GM23338 (cell line): ENCODE measurements around the gene CFDP1. TPM values are rescaled to one million over a fixed set of nuclear protein-coding genes. Genes with fewer than 3 reads are reported as not detected.

Source experiments
- ATAC-seq: fragments of 200-7000 bp; cut with Tn5 transposase; 3 replicates; pipeline ENCODE4 v1.9.1; 2020
- DNase-seq: peaks from one replicate; pipeline ENCODE4 v3.0.0-alpha.2; 2015; ENCODE audit warnings: low spot score
- H2AFZ ChIP-seq: fragments of 200-600 bp; sonication (generic); 2 replicates; pipeline ENCODE4 v1.8.0; 2016; ENCODE audit warnings: antibody characterized with exemption, mild to moderate bottlenecking, moderate library complexity
- H3F3A ChIP-seq: fragments of 200-600 bp; sonication (generic); replicated peaks from 2 replicates; pipeline ENCODE4 v1.8.0; 2017; ENCODE audit warnings: antibody characterized with exemption, mixed run types, low read depth
- H3K27ac ChIP-seq: fragments of 200-600 bp; sonication (generic); 2 replicates; pipeline ENCODE4 v1.6.1; 2016; ENCODE audit warnings: low read depth
- H3K27me3 ChIP-seq: fragments of 200-600 bp; sonication (generic); 2 replicates; pipeline ENCODE4 v1.8.0; 2016; ENCODE audit warnings: mild to moderate bottlenecking, mixed run types, moderate library complexity; ENCODE audit not compliant: insufficient read depth
- H3K36me3 ChIP-seq: fragments of 200-600 bp; sonication (generic); 2 replicates; pipeline ENCODE4 v1.8.0; 2016; ENCODE audit warnings: mild to moderate bottlenecking; ENCODE audit not compliant: insufficient read depth
- H3K4me1 ChIP-seq: fragments of 200-600 bp; sonication (generic); 2 replicates; pipeline ENCODE4 v1.8.0; 2016; ENCODE audit warnings: mild to moderate bottlenecking, moderate library complexity; ENCODE audit not compliant: insufficient read depth
- H3K4me2 ChIP-seq: fragments of 200-600 bp; sonication (generic); 2 replicates; pipeline ENCODE4 v1.7.1; 2017; ENCODE audit warnings: mixed run types
- H3K4me3 ChIP-seq: fragments of 200-600 bp; sonication (generic); 2 replicates; pipeline ENCODE4 v1.6.1; 2016; ENCODE audit warnings: mixed run types
- H3K79me2 ChIP-seq: fragments of 200-600 bp; sonication (generic); replicated peaks from 2 replicates; pipeline ENCODE4 v1.8.0; 2017; ENCODE audit warnings: mild to moderate bottlenecking; ENCODE audit not compliant: insufficient read depth
- H3K9me2 ChIP-seq: fragments of 200-600 bp; sonication (generic); 2 replicates; pipeline ENCODE4 v1.8.0; 2017; ENCODE audit not compliant: insufficient read depth
- H4K20me1 ChIP-seq: fragments of 200-600 bp; sonication (generic); replicated peaks from 2 replicates; pipeline ENCODE4 v1.8.0; 2017; ENCODE audit warnings: mild to moderate bottlenecking; ENCODE audit not compliant: insufficient read depth
- H3K27ac Mint-ChIP-seq: 2 replicates; pipeline ENCODE4 v1.8.0; 2020; ENCODE audit warnings: inconsistent platforms, mild to moderate bottlenecking, moderate library complexity, mixed read lengths
- H3K27me3 Mint-ChIP-seq: 3 replicates; pipeline ENCODE4 v1.8.0; 2022; ENCODE audit warnings: low read depth, mild to moderate bottlenecking, moderate library complexity, mixed read lengths, inconsistent platforms; ENCODE audit not compliant: insufficient read depth, poor library complexity
- H3K36me3 Mint-ChIP-seq: 3 replicates; pipeline ENCODE4 v1.8.0; 2021; ENCODE audit warnings: low read depth, mild to moderate bottlenecking, inconsistent platforms, moderate library complexity, mixed read lengths
- H3K4me1 Mint-ChIP-seq: 3 replicates; pipeline ENCODE4 v1.8.0; 2020; ENCODE audit warnings: mild to moderate bottlenecking, inconsistent platforms, mixed read lengths
- H3K4me3 Mint-ChIP-seq: 3 replicates; pipeline ENCODE4 v1.8.0; 2021; ENCODE audit warnings: moderate library complexity, mild to moderate bottlenecking, inconsistent platforms, mixed read lengths
- H3K9me3 Mint-ChIP-seq: 3 replicates; pipeline ENCODE4 v1.8.0; 2020; ENCODE audit warnings: moderate library complexity, mild to moderate bottlenecking, inconsistent platforms, mixed read lengths
- CREB1 ChIP-seq: fragments of 250-450 bp; sonication (Bioruptor Pico); IDR thresholded peaks from 2 replicates; pipeline ENCODE4 v1.5.0; 2020; ENCODE audit warnings: low read depth, mild to moderate bottlenecking, moderate library complexity
- CTCF ChIP-seq, 2 experiments: fragments of 200-600 bp in 1 of 2; sonication (generic) in 1 of 2; conservative IDR thresholded peaks; 2 replicates each; pipeline versions ENCODE4 v1.5.1 to v1.6.1; 2016 to 2017; ENCODE audit warnings: antibody characterized with exemption in 2 of 2, low read depth in 2 of 2, mild to moderate bottlenecking in 2 of 2, moderate library complexity in 1 of 2
- ETS1 ChIP-seq: IDR thresholded peaks from 2 replicates; pipeline ENCODE4 v1.6.1; 2016; ENCODE audit warnings: antibody characterized with exemption
- EZH2 ChIP-seq: fragments of 200-600 bp; sonication (generic); IDR thresholded peaks from one replicate; pipeline ENCODE4 v1.8.0; 2017; ENCODE audit warnings: antibody characterized with exemption, mild to moderate bottlenecking, low read depth; ENCODE audit not compliant: unreplicated experiment
- EZH2phosphoT487 ChIP-seq: fragments of 200-600 bp; sonication (generic); IDR thresholded peaks from one replicate; pipeline ENCODE4 v1.8.1; 2018; ENCODE audit warnings: antibody characterized with exemption; ENCODE audit not compliant: unreplicated experiment
- JUNB ChIP-seq: IDR thresholded peaks from one replicate; pipeline ENCODE4 v1.6.1; 2016; ENCODE audit warnings: antibody characterized with exemption; ENCODE audit not compliant: unreplicated experiment
- NANOG ChIP-seq: IDR thresholded peaks from 2 replicates; pipeline ENCODE4 v1.6.1; 2016; ENCODE audit warnings: antibody characterized with exemption, borderline replicate concordance
- POLR2AphosphoS5 ChIP-seq: IDR thresholded peaks from 2 replicates; pipeline ENCODE4 v1.6.1; 2016; ENCODE audit warnings: antibody characterized with exemption, low read depth
- REST ChIP-seq: IDR thresholded peaks from one replicate; pipeline ENCODE4 v1.6.1; 2018; ENCODE audit warnings: antibody characterized with exemption; ENCODE audit not compliant: unreplicated experiment
- STAT1 ChIP-seq: IDR thresholded peaks from one replicate; pipeline ENCODE4 v1.6.1; 2016; ENCODE audit warnings: antibody characterized with exemption; ENCODE audit not compliant: unreplicated experiment
- ZNF114 ChIP-seq: fragments of 250-450 bp; sonication (Bioruptor Pico); IDR thresholded peaks from 2 replicates; pipeline ENCODE4 v1.5.0; 2020; ENCODE audit warnings: mild to moderate bottlenecking, moderate library complexity
- ZNF331 ChIP-seq: fragments of 250-450 bp; sonication (Bioruptor Pico); IDR thresholded peaks from 2 replicates; pipeline ENCODE4 v1.5.0; 2020; ENCODE audit warnings: low read depth, mild to moderate bottlenecking, moderate library complexity
- polyA plus RNA-seq: library from polyadenylated mRNA; unstranded; fragments of >200 nt; fragmentation: Nextera tagmentation; extraction: Ambion mirVana; gene quantifications from 2 replicates; pipeline ENCODE4 v1.2.1, GENCODE V29; 2016
- total RNA-seq: library from RNA; depleted of rRNA; stranded (reverse); fragments of >200 nt; shearing (Covaris generic); gene quantifications from 2 replicates; pipeline ENCODE4 v1.2.3, GENCODE V29; 2014

The CFDP1 gene
- total and polyA plus RNA-seq, 2 experiments from 2014 or later, result 89.9 to 224 TPM

- H3F3A ChIP-seq, result no peaks in the 10 kb centered on the region
- Mint-ChIP-seq H3K9me3 (no peaks in the 10 kb centered on the region; the same call in 2 of the 3 replicates), H3K27me3 (peaks cover 15% of the 10 kb centered on the region), H3K36me3 (peaks cover 35% of the 10 kb centered on the region), H3K4me3 (no peak overlapping the region), H3K4me1 (peaks cover 9% of the 10 kb centered on the region), H3K27ac (no peak overlapping the region)
- TF ChIP-seq ZNF114 (no peak), POLR2AphosphoS5 (no peak), EZH2 (no peak), JUNB (no peak), ETS1 (no peak), NANOG (no peak), REST (no peak), ZNF331 (CRISPR knock-in tag) (no peak), EZH2phosphoT487 (no peak)
- H3K9me2 ChIP-seq, result no peaks in the 10 kb centered on the region; the same call in 1 of the 2 replicates
- no peak overlapping the region for H3K27ac ChIP-seq
- no peaks in the 10 kb centered on the region for H3K36me3 ChIP-seq
- ATAC-seq, result no peak
- no peaks in the 10 kb centered on the region for H3K79me2 ChIP-seq
- H4K20me1 ChIP-seq, result no peaks in the 10 kb centered on the region; the same call in 1 of the 2 replicates
- H3K4me3 ChIP-seq, result no peak overlapping the region
- H3K27me3 ChIP-seq, result no peaks in the 10 kb centered on the region
- H3K4me1 ChIP-seq, result no peaks in the 10 kb centered on the region
- H2AFZ ChIP-seq, result no peak overlapping the region
- no peak for DNase-seq
- H3K4me2 ChIP-seq, result no peak overlapping the region
These were observed 43.5 kb upstream of the CFDP1 start for GRCh38 chr16:75476817-75477216.

- no peaks in the 10 kb centered on the region; the same call in 1 of the 2 replicates for H4K20me1 ChIP-seq
- no peaks in the 10 kb centered on the region for H3F3A ChIP-seq
- peaks cover 12% of the 10 kb centered on the region for H3K4me1 Mint-ChIP-seq
- H3K27ac Mint-ChIP-seq, result no peak overlapping the region
- no peaks in the 10 kb centered on the region for H3K4me1 ChIP-seq
- no peak overlapping the region for H3K4me3 ChIP-seq
- H3K79me2 ChIP-seq, result no peaks in the 10 kb centered on the region
- no peak overlapping the region for H3K4me3 Mint-ChIP-seq
- H3K27me3 ChIP-seq, result no peaks in the 10 kb centered on the region
- H3K9me2 ChIP-seq, result no peaks in the 10 kb centered on the region; the same call in 1 of the 2 replicates
- peak overlapping the region; percentile 19; the same call in 1 of the 2 replicates for H3K27ac ChIP-seq
- no peak overlapping the region for H2AFZ ChIP-seq
- no peaks in the 10 kb centered on the region for H3K36me3 ChIP-seq
- ATAC-seq (no peak), DNase-seq (no peak)
- H3K4me2 ChIP-seq, result no peak overlapping the region
- no peaks in the 10 kb centered on the region; the same call in 2 of the 3 replicates for H3K9me3 Mint-ChIP-seq
- H3K27me3 Mint-ChIP-seq, result peaks cover 16% of the 10 kb centered on the region
- H3K36me3 Mint-ChIP-seq, result peaks cover 32% of the 10 kb centered on the region
- TF ChIP-seq STAT1 (no peak), NANOG (no peak), CREB1 (CRISPR knock-in tag) (no peak), CTCF (conservative IDR thresholded peaks at IDR 0.05; ENCODE audit: low read depth in 2 of 2) (no peak), REST (no peak), ZNF114 (no peak), ZNF331 (CRISPR knock-in tag) (no peak), EZH2 (no peak), POLR2AphosphoS5 (no peak), EZH2phosphoT487 (no peak), JUNB (no peak), ETS1 (no peak)
These were observed 42.1 kb upstream of the CFDP1 start for GRCh38 chr16:75475420-75475847.
